GM12878 (cell line): ENCODE measurements around the gene PAF1. TPM values are rescaled to one million over a fixed set of nuclear protein-coding genes. Genes with fewer than 3 reads are reported as not detected.

ENCODE experiments used
- ATAC-seq: fragments of 200-7000 bp; cut with Tn5 transposase; 3 replicates; pipeline ENCODE4 v1.9.1; 2020; ENCODE audit warnings: mild to moderate bottlenecking, moderate library complexity
- BruUV-seq: library from RNA; stranded (reverse); fragments of 400-500 nt; replicated peaks from 2 replicates; lab custom pipeline; 2021; lab: Mats Ljungman, UMichigan
- CTCF ChIA-PET: fragments of 300-600 bp; sonication (Branson Sonifier 250); formaldehyde crosslinking; extraction: SDS; loops from one replicate; lab custom pipeline; 2021; ENCODE audit warnings: inconsistent platforms; lab: Yijun Ruan, JAX
- POLR2A ChIA-PET: fragments of 350-600 bp; formaldehyde crosslinking; extraction: SDS; loops from one replicate; lab custom pipeline; 2021; ENCODE audit warnings: inconsistent platforms; lab: Charles Lee
- RAD21 ChIA-PET: fragments of 300-600 bp; sonication (Branson Sonifier 250); formaldehyde crosslinking; loops from one replicate; lab custom pipeline; 2023; ENCODE audit warnings: antibody characterized with exemption; ENCODE audit not compliant: unreplicated experiment; lab: Charles Lee
- SMC1A ChIA-PET: fragments of 300-600 bp; sonication (Branson Sonifier 250); formaldehyde crosslinking; loops from one replicate; lab custom pipeline; 2023; ENCODE audit not compliant: unreplicated experiment, uncharacterized antibody; lab: Charles Lee
- DNase-seq: peaks from one replicate; pipeline ENCODE4 v3.0.0-alpha.2; 2011; ENCODE audit warnings: low read depth, low spot score
- FAIRE-seq: peaks from 3 replicates; lab custom pipeline; 2011; peaks lifted over from hg19 to GRCh38; lab: Jason Lieb, UNC
- H2AFZ ChIP-seq: 2 replicates; pipeline ENCODE4 v1.6.0; 2011; ENCODE audit warnings: low read depth, low read length, control low read depth; ENCODE audit not compliant: control insufficient read depth
- H3K27ac ChIP-seq: 2 replicates; pipeline ENCODE4 v1.5.1; 2011; ENCODE audit warnings: control low read depth; ENCODE audit not compliant: control insufficient read depth, insufficient read depth
- H3K27me3 ChIP-seq, 2 experiments: replicated peaks in 1 of 2; 2 replicates each; pipeline versions ENCODE4 v1.6.0 to v1.6.1; 2011; ENCODE audit warnings: low read length in 1 of 2; ENCODE audit not compliant: control insufficient read depth in 2 of 2, insufficient read depth in 2 of 2
- H3K36me3 ChIP-seq, 2 experiments: 2 replicates each; pipeline ENCODE4 v1.5.1; 2011; ENCODE audit warnings: low read length in 1 of 2; ENCODE audit not compliant: control insufficient read depth in 2 of 2, insufficient read depth in 2 of 2
- H3K4me1 ChIP-seq: 2 replicates; pipeline ENCODE4 v1.6.1; 2011; ENCODE audit warnings: mild to moderate bottlenecking, low read length, moderate library complexity, mixed read lengths; ENCODE audit not compliant: control insufficient read depth, insufficient read depth
- H3K4me2 ChIP-seq: 2 replicates; pipeline ENCODE4 v1.6.0; 2011; ENCODE audit warnings: control low read depth; ENCODE audit not compliant: control insufficient read depth, insufficient read depth
- H3K4me3 ChIP-seq: fragments of 200-600 bp; sonication (generic); 2 replicates; pipeline ENCODE4 v1.5.1; 2016
- H3K79me2 ChIP-seq: 2 replicates; pipeline ENCODE4 v1.6.0; 2011; ENCODE audit warnings: low read length; ENCODE audit not compliant: control insufficient read depth, insufficient read depth
- H3K9ac ChIP-seq: 2 replicates; pipeline ENCODE4 v1.8.0; 2011; ENCODE audit warnings: low read length, control low read depth, mixed read lengths; ENCODE audit not compliant: control insufficient read depth, insufficient read depth
- H3K9me3 ChIP-seq: replicated peaks from 3 replicates; pipeline ENCODE4 v1.5.1; 2011; ENCODE audit warnings: mild to moderate bottlenecking, low read length; ENCODE audit not compliant: control insufficient read depth, insufficient read depth
- H4K20me1 ChIP-seq: 2 replicates; pipeline ENCODE4 v1.6.0; 2011; ENCODE audit not compliant: control insufficient read depth, insufficient read depth
- PAX8 ChIP-seq: fragments of 450-650 bp; IDR thresholded peaks from 2 replicates; pipeline ENCODE4 v1.6.1; 2017; ENCODE audit warnings: mild to moderate bottlenecking, moderate library complexity
- POU2F2 ChIP-seq: IDR thresholded peaks from 3 replicates; pipeline ENCODE4 v1.6.1; 2011; ENCODE audit warnings: low read depth, mild to moderate bottlenecking, low read length, borderline replicate concordance
- RCOR1 ChIP-seq: conservative IDR thresholded peaks from 2 replicates; pipeline ENCODE4 v1.6.1; 2012; ENCODE audit warnings: low read depth, low read length, improper control_type of control experiment
- SKIL ChIP-seq: fragments of 450-650 bp; IDR thresholded peaks from 2 replicates; pipeline ENCODE4 v1.6.1; 2017; ENCODE audit warnings: mild to moderate bottlenecking, low read depth, inconsistent platforms; ENCODE audit not compliant: poor library complexity, severe bottlenecking
- SRF ChIP-seq, 2 experiments: IDR thresholded peaks; 2 replicates each; pipeline ENCODE4 v1.6.1; 2011; ENCODE audit warnings: low read depth in 2 of 2, low read length in 2 of 2, mild to moderate bottlenecking in 1 of 2, moderate library complexity in 1 of 2
- WRNIP1 ChIP-seq: IDR thresholded peaks from 2 replicates; pipeline ENCODE4 v1.6.1; 2011; ENCODE audit warnings: low read depth, low read length, improper control_type of control experiment, borderline replicate concordance
- WGBS: methylation state at CpG from one replicate; pipeline ENCODE4 v1.1.6; 2016; ENCODE audit warnings: low lambda C conversion rate; ENCODE audit not compliant: insufficient replicate concordance, insufficient coverage; ENCODE audit errors: missing lambda C conversion rate; 5-methylcytosine and 5-hydroxymethylcytosine counted together
- in situ Hi-C: fragments of 300-500 bp; cut with MboI; formaldehyde crosslinking; loops from 9 replicates; pipeline ENCODE4 v1.14.3; 2018; ENCODE audit warnings: mixed read lengths
- intact Hi-C: fragments of 100-400 bp; cut with micrococcal nuclease; formaldehyde crosslinking; loops from one replicate; pipeline ENCODE4 v1.14.2; 2022; ENCODE audit not compliant: unreplicated experiment
- polyA plus RNA-seq, 11 experiments: library from polyadenylated mRNA; depleted of rRNA in 4 of 11; unstranded in 6 of 11; stranded (reverse) in 5 of 11; fragments of >200 nt; fragmentation: Nextera tagmentation in 4 of 11; fragmentation: Illumina TruSeq in 1 of 11; extraction: Ambion mirVana in 4 of 11; extraction: Trizol in 1 of 11; gene quantifications; 1 replicate in 1 of 11; 2 replicates in 10 of 11; pipeline versions ENCODE4 v1.2.1 to v1.2.3, GENCODE V29; 2011 to 2016; ENCODE audit warnings: inconsistent platforms in 2 of 11, missing spikeins in 2 of 11, low read depth in 1 of 11
- total RNA-seq, 4 experiments: library from RNA; depleted of rRNA in 3 of 4; stranded (reverse); fragments of >200 nt in 3 of 4; fragmentation: Illumina TruSeq in 1 of 4; extraction: Trizol in 1 of 4; gene quantifications; 2 replicates each; pipeline versions ENCODE4 v1.2.1 to v1.2.3, GENCODE V29; 2013 to 2021

The PAF1 gene
- total and polyA plus RNA-seq, 10 of the 15 experiments (the other 5 are each of a cell fraction or from before 2014, with no cell fraction given): 1.7 to 45.8 (median 39.6) TPM

- intact Hi-C loops (no loop called here), in situ Hi-C loops (no loop called here)
- no peaks in the 10 kb centered on the region for H3K27me3 ChIP-seq
- H4K20me1 ChIP-seq: no peaks in the 10 kb centered on the region
- no TSS peak for BruUV-seq
- POLR2A ChIA-PET: no interaction called here
- no peak for TF ChIP-seq PAX8
- no peak for TF ChIP-seq POU2F2
- no peak for TF ChIP-seq SRF (IDR thresholded peaks at IDR 0.05; ENCODE audit: low read depth in 2 of 2, low read length in 2 of 2)
- no peak for TF ChIP-seq RCOR1
- TF ChIP-seq WRNIP1: no peak
- no peak for TF ChIP-seq SKIL
- 0 out of 2 replicates have a peak, but pooled peaks cover under 1% of the 10 kb centered on the region for H3K4me1 ChIP-seq
- no peak for FAIRE-seq
- no peak overlapping the region for H3K4me3 ChIP-seq
- no peaks in the 10 kb centered on the region for H3K79me2 ChIP-seq
- DNase-seq: no peak
- peaks cover 3 to 13% of the 10 kb centered on the region in 2 experiments; a peak in 2 of 4 replicates for H3K36me3 ChIP-seq
- H3K27ac ChIP-seq: no peak overlapping the region
- SMC1A ChIA-PET: interaction anchor here (1.0 kb wide), 1 partner anchor 53 kb away, joined by 3 read pairs; no protein-coding TSS in a partner anchor
- H3K4me2 ChIP-seq: no peak overlapping the region
- 94% methylated on average over 2 of the region's 2 CpGs for WGBS
- RAD21 ChIA-PET: no interaction called here
- ATAC-seq: no peak
- no peak overlapping the region for H2AFZ ChIP-seq
- H3K9ac ChIP-seq: no peak overlapping the region
- H3K9me3 ChIP-seq: no peaks in the 10 kb centered on the region
- CTCF ChIA-PET: no interaction called here
Observed at GRCh38 chr19:39369200-39369599, 21.7 kb downstream of the PAF1 start.
